GM10266 (cell line): ENCODE results near the gene SPNS3.

Experiments
- DNase-seq: peaks from one replicate; pipeline ENCODE4 v3.0.0; 2012; ENCODE audit errors: extremely low spot score
- TF ChIP-seq, protein P1 (sequence below): IDR thresholded peaks from 2 replicates; pipeline ENCODE4 v1.5.1; 2012; ENCODE audit warnings: mild to moderate bottlenecking, low read depth; ENCODE audit not compliant: control insufficient read depth, insufficient read depth; ENCODE audit errors: missing control alignments

SPNS3 gene

DNA sequence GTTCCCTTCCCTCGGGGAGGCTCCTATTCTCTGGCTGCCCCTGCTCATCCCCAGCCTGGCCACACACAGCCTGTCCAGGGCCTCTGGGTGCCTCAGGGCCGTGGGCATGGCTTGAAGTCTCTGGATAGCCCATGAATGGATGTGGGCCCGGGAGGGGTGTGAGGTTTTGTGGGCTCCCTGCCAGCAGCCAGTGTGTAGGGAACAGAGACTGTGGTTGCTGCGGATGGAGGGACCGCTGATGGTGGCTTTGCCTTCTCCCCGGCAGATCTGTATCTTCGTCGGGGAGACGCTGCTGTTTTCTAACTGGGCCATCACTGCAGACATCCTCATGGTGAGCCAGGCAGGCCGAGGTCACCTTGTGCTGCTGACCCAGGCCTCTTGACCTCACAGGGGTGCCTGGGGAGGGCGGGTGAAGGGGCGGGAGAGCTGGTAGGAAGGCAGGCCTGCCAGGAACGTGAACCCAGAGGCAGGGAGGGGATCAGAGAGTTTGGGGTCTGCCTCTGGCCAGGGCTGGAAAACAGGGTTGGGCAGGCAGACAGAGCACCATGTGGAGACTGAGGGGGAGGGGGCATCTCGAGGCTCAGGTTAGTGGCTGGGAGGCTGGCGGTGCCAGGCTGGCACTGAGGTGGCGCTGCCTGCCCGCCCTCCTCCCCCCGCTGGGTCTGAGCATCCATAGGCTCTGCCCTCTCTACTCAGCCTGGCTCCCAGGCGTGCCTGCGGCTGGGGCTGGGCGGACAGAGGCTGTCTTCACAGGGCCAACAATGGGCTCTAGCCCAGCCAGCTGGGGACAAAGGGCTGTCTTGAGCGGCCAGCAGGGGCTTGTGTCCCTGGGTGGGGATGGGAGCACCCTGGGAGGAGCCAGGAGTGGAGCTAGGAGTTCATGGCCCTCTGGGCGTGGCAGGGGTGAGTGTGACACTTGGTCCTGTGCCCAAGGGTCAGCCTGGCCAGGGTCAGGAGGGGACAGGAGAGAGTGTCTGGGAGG, 100.1 kb downstream of the SPNS3 start:
- DNase-seq, result no peak
- TF ChIP-seq, protein P1, sequence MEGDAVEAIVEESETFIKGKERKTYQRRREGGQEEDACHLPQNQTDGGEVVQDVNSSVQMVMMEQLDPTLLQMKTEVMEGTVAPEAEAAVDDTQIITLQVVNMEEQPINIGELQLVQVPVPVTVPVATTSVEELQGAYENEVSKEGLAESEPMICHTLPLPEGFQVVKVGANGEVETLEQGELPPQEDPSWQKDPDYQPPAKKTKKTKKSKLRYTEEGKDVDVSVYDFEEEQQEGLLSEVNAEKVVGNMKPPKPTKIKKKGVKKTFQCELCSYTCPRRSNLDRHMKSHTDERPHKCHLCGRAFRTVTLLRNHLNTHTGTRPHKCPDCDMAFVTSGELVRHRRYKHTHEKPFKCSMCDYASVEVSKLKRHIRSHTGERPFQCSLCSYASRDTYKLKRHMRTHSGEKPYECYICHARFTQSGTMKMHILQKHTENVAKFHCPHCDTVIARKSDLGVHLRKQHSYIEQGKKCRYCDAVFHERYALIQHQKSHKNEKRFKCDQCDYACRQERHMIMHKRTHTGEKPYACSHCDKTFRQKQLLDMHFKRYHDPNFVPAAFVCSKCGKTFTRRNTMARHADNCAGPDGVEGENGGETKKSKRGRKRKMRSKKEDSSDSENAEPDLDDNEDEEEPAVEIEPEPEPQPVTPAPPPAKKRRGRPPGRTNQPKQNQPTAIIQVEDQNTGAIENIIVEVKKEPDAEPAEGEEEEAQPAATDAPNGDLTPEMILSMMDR, result no peak

DNA sequence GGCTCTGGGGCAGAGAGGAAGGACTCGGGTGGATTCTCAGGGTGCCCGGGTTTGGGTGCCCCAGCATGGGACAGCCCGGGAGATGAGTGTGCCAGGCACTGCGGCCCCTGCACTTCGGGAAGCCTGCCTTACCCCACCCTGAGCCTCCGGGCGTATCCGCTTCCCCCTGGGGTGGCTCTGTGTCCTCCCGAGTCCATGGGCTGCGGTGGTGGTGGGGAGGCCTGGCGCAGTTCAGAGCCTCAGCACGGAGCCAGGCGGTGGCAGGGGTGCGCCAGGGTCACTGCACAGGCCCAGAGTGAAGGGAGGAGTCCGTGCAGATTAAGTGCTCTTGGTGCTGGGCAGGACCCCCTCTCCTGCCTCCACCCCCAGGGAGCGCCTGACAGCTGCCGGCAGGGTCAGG, 100.8 kb downstream of the SPNS3 start:
- TF ChIP-seq, protein P1, result no peak
- DNase-seq, result no peak

- no peak for DNase-seq
- TF ChIP-seq, protein P1, result no peak
These were observed 101.4 kb downstream of the SPNS3 start for GRCh38 chr17:4534928-4535666.

- TF ChIP-seq, protein P1, result no peak
- DNase-seq, result no peak
These were observed 102.0 kb downstream of the SPNS3 start for GRCh38 chr17:4535667-4536258.

GRCh38 chr17:4536259-4536741, 102.6 kb downstream of the SPNS3 start:
- TF ChIP-seq, protein P1, result no peak
- DNase-seq, result no peak

DNA sequence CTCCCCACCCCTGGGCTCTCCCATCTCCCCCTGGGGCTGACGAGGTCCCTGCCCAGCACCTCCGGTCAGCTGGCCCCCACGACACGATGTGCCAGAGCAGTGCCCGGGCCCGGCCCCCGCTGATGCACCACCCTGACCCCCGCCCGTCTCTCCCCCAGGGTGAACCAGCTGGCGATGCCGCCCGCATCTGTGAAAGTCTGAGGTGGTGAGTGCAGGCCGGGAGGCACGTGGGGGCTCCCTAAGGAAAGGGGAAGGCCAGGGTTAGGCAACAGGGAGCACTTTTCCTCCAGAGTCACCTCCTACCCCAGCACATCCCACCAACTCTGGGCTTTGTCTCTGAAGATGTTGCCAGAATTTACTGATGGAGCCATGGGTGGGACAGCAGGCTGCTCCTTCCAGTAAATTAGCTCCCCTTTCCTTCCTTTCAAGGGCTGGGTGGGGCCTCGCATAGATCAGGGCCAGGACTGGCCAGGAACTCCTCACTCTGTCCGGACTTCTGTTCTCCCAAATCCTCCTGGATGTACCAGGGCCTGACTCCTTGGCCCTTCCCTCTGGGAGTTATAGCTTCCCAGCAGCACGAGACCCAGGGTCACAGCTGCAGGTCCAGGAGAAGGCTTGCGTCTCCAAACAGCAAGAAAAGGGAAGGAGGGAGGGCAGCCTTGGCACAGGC, 103.1 kb downstream of the SPNS3 start:
- TF ChIP-seq, protein P1, result no peak
- no peak for DNase-seq
